Brain microvascular endothelial cell (primary cell): Measurements from ENCODE around the gene ZMYND8.

Source experiments
- DNase-seq: peaks from one replicate; pipeline ENCODE4 v3.0.0-alpha.2; 2020
- H3K27ac ChIP-seq: fragments of 250-450 bp; sonication (Bioruptor Pico); 2 replicates; pipeline ENCODE4 v1.5.1; 2020; ENCODE audit warnings: mild to moderate bottlenecking, moderate library complexity
- H3K27me3 ChIP-seq: fragments of 250-450 bp; sonication (Bioruptor Pico); replicated peaks from 2 replicates; pipeline ENCODE4 v1.5.1; 2020; ENCODE audit warnings: mild to moderate bottlenecking
- H3K36me3 ChIP-seq: fragments of 250-450 bp; sonication (Bioruptor Pico); replicated peaks from 2 replicates; pipeline ENCODE4 v1.5.1; 2020; ENCODE audit warnings: mild to moderate bottlenecking
- H3K4me3 ChIP-seq: 2 replicates; pipeline ENCODE4 v1.5.1; 2011; ENCODE audit warnings: low read depth, mild to moderate bottlenecking, control low read depth, low read length, moderate library complexity
- in situ Hi-C: cut with HindIII; loops from 2 replicates; pipeline ENCODE4 v1.10.0; 2017; ENCODE audit warnings: low sequenced_read_pairs, low pct_ligation_motif_present
- TF ChIP-seq, protein P1 (sequence below): IDR thresholded peaks from 2 replicates; pipeline ENCODE4 v1.5.1; 2011; ENCODE audit warnings: low read depth, mild to moderate bottlenecking, moderate library complexity, low read length, control low read depth, inconsistent platforms; ENCODE audit errors: missing control alignments

Gene ZMYND8

DNA sequence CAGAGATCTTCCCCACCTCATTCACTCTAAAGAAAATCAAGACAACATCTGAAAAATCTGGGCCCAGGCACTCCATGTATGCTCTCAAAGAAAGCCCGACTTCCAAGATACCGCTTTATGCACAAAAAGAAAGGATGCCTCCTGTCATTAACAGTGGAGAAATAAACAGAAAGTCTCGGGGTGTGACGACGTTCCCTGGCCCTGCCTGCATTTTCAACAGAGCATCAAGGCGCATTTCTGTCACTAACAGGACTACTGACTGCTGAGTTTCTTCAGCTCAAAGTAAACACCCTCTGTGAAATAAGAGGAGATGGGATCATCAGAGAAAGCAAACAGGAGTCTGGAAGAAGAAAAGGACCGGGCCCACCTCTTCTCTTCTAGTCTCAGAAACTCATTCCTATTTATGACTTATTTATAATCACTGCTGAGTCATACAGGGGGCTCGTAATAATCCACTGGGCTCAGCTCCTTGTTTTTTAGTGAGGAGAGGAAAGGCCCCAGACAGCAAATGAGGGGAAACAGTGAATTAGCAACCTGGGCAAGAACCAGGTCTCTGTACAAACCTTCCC, 99.7 kb downstream of the ZMYND8 start:
- H3K27ac ChIP-seq, result peak overlapping the region; percentile 12
- no peak overlapping the region for H3K4me3 ChIP-seq
- H3K27me3 ChIP-seq, result no peaks in the 10 kb centered on the region
- in situ Hi-C loops, result no loop called here
- TF ChIP-seq, protein P1, sequence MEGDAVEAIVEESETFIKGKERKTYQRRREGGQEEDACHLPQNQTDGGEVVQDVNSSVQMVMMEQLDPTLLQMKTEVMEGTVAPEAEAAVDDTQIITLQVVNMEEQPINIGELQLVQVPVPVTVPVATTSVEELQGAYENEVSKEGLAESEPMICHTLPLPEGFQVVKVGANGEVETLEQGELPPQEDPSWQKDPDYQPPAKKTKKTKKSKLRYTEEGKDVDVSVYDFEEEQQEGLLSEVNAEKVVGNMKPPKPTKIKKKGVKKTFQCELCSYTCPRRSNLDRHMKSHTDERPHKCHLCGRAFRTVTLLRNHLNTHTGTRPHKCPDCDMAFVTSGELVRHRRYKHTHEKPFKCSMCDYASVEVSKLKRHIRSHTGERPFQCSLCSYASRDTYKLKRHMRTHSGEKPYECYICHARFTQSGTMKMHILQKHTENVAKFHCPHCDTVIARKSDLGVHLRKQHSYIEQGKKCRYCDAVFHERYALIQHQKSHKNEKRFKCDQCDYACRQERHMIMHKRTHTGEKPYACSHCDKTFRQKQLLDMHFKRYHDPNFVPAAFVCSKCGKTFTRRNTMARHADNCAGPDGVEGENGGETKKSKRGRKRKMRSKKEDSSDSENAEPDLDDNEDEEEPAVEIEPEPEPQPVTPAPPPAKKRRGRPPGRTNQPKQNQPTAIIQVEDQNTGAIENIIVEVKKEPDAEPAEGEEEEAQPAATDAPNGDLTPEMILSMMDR, result no peak
- H3K36me3 ChIP-seq, result peaks cover 26% of the 10 kb centered on the region
- DNase-seq, result peak; percentile 27

DNA sequence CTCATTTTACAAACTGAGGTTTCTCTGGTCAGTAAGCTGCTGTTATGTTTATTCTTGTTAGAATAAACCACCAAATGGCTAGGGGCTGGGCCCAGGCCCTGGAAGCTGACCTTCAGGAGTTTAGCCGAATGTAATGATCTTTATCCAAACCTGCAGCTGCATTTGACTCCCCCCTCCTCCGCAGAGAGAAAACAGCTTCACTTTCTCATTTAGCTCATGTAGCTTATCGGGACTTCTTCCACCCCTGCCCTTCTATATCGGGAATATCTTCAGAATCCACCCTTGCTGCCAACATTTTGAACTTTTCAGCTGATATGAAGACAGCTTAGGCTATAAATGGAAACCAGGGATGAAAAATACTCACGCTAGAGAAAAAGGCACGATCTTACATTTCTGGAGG, 102.6 kb downstream of the ZMYND8 start:
- peaks cover 22% of the 10 kb centered on the region for H3K36me3 ChIP-seq
- no peak for DNase-seq
- TF ChIP-seq, protein P1, result no peak

DNA sequence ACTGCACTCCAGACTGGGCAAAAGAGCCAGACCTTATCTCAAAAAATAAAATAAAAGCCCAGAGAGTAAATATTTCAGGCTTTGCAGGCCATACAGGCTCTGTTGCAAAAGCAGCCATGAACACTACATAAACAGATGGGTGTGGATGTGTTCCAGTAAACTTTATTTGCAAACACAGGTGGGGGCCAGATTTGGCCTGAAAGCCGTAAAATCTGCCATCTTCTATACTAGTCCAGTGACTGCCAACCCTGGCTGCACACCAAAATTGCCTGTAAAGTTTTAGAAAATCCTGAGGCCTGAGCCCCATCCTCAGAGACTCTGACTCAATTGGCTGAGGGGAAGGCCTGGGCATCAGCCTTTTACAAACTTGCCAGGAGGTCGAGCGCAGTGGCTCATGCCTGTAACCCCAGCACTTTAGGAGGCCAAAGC, 103.6 kb downstream of the ZMYND8 start:
- H3K27ac ChIP-seq, result no peak overlapping the region
- H3K36me3 ChIP-seq, result peaks cover 31% of the 10 kb centered on the region
- DNase-seq, result no peak
- H3K27me3 ChIP-seq, result no peaks in the 10 kb centered on the region
- H3K4me3 ChIP-seq, result no peak overlapping the region
- TF ChIP-seq, protein P1, result no peak
- in situ Hi-C loops, result no loop called here

More for the DNA sequence above, 102.6 kb downstream of the ZMYND8 start:
- in situ Hi-C loops, result no loop called here
- Histone ChIP-seq H3K4me3 (no peak overlapping the region), H3K27me3 (no peaks in the 10 kb centered on the region), H3K27ac (no peak overlapping the region)

DNA sequence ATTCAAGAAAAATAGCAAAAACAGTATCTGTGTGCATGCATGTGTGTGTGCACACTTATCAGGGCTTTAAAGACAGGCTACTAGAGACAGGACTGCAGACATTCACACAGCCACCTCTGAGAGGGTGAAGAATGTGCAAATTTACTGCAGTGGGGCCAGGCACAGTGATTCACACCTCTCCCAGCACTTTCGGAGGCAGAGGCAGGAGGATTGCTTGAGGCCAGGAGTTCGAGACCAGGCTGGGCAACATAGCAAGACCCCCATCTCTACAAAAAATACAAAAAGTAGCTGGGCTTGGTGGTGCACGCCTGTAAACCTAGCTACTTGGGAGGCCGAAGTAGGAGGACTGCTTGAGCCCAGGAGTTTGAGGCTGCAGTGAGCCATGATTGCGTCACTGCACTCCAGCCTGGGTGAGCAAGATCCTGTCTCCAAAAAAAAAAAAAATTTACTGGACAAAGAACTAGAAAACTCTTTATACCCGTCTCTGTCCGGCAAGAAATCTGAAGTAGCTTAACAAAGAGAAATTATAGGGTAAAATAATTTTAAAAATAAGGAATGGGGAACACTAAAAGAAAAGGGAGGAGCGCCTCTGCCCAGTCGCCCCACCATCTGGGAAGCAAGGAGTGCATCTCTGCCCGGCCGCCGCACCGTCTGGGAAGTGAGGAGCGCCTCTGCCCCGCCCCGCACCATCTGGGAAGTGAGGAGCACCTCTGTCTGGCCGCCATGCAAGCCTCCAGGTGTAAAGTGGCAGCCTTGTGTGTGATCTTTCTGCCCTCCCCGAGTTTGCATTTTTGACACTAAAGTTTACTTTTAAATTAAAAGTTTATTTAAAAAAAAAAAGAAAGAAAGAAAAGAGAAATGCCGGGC, 105.1 kb downstream of the ZMYND8 start:
- no peaks in the 10 kb centered on the region for H3K27me3 ChIP-seq
- in situ Hi-C loops, result no loop called here
- no peak overlapping the region for H3K4me3 ChIP-seq
- TF ChIP-seq, protein P1, result no peak
- H3K27ac ChIP-seq, result no peak overlapping the region
- H3K36me3 ChIP-seq, result peaks cover 44% of the 10 kb centered on the region
- no peak for DNase-seq

DNA sequence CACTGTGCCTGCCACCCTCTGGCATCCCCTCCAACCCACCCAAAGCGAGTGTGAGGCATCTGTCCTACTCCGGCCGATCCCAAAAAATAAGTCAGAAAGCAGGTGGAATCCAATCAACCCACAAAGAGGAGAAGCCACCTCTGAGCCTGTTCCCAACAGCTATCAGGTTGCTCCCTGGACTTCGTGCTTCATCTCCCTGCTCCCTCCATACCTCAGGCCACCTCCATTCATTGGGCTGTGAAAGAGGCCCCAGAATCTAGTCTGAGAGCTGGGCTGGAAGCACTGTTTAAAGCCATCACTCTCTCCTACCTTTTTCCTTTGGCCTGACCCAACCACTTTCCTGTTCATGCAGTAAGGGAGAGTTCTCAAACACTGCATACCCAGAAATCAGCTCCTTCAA, 106.1 kb downstream of the ZMYND8 start:
- TF ChIP-seq, protein P1, result no peak
- in situ Hi-C loops, result no loop called here
- peaks cover 55% of the 10 kb centered on the region for H3K36me3 ChIP-seq
- no peak overlapping the region for H3K27ac ChIP-seq
- DNase-seq, result no peak
- H3K27me3 ChIP-seq, result no peaks in the 10 kb centered on the region
- H3K4me3 ChIP-seq, result no peak overlapping the region
